HG02938 (cell line): ENCODE data around the gene KCNC3.
"Not testable (repeated sequence)": the region's sequence is repeated elsewhere in the genome, so short reads cannot be mapped to it uniquely, and the experiment has no call there.

Experiments
- ATAC-seq: cut with Tn5 transposase; IDR thresholded peaks from one replicate; pipeline ENCODE4 v1.9.1; 2021; ENCODE audit warnings: mild to moderate bottlenecking, moderate library complexity; ENCODE audit not compliant: unreplicated experiment

The KCNC3 gene

DNA sequence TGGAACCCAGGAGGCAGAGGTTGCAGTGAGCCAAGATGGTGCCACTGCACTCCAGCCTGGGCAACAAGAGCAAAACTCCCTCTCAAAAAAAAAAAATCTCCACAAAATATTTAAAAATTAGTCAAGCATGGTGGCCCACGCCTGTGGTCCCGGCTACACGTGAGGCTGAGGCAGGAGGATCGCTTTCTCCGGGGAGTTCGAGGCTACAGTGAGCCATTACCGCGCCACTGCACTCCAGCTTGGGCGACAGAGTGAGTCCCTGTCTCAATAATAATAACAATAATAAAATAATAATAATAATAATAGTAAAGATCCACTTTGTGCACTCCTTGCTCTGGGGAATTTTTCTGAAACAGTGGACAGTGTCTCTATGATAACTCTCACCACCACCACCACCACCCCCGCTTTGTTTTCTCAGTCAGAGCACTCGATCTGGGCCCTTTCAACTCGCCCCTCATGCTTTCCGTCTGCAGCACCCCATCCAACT, 27.6 kb upstream of the KCNC3 start:
- ATAC-seq = no peak

DNA sequence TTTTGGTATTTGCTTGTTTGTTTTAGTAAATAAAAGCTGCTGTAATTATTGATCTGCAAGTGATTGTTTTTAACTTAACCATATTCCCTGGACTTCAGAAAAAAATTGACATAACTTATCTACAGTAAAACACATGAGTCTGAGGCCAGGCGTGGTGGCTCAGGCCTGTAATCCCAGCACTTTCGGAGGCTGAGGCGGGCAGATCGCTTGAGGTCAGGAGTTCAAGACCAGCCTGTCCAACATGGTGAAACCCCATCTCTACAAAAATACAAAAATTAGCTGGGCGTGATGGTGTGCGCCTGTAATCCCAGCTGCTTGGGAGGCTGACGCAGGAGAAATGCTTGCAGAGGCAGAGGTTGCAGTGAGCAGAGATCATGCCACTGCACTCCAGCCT, 24.3 kb upstream of the KCNC3 start:
- not testable (repeated sequence) for ATAC-seq

DNA sequence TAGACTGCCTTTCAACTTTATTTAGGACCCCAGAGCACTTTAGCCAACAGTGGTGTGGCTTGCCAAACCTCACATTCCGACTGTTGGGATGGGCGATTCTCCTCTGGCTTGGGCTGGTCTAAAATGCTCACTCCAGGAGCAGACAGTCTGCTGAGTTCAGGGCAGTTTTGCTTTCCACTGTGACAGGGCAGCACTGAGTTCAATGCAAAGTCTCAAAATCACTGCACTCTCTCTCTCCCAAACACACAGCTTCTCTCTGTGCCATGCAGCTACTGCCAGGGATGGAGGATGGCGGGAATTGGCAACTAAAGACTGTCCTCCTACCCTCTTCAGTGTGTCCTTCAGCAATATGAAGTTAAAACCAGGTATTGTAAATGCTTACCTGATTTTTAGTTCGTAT, 23.1 kb upstream of the KCNC3 start:
- no peak for ATAC-seq

DNA sequence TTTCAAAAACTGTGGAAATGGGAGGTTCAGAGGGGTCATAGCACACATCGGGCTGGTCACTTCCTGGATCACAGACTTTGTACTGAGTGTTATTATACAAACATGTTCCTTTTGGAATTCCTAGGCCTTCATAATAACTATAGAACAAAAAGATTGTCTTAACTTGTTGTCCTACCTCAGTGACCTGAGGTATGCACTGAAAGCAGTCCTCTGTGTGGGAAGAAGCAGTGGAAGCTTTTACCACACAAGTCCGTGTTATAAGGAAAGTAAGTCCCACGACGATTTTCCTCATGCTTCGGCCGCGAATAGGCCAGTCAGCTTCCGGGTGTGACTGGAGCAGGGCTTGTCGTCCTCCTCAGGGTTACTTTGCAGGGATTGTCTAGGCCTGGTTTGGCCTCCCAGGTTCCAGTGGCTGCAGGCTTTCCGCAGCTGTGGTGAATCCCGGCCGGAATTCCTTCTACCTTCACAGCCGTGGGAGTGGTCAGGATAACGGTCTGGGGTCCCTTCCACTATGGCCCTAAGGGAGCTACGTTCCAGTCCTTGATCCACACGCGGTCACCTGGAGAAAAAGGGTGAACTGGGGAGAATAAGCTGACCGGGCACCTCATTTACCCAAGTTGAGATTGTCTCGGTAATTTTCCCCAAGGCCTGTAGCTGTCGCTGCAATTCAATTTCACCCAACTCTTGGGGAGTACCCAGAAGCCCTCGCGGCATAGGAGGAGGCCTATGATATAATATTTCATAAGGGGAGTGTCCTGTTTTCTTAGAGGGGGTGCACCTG, 20.3 kb upstream of the KCNC3 start:
- no peak for ATAC-seq

DNA sequence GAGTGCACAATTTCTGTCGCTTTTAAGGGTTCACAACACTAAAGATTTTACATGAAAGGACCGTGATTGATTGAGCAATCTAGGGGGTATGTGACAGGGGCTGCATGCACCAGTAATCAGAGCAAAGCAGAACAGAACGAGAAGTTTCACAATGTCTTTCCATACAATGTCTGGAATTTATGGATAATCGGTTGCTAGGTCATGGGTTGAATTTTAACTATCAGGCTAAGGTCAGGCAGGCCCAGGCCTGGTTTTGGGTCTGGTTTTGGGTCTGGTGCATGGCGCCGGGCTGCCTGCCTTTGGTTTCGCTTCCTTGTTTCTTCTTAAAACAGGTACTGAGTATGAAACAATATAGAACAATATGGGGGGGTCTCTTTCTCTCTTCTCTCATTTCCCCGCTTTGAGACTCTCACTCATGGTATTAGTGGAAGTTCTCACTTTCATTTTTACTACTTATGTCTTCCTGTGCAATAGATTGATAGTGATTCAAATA, 18.0 kb upstream of the KCNC3 start:
- ATAC-seq = not testable (repeated sequence)

DNA sequence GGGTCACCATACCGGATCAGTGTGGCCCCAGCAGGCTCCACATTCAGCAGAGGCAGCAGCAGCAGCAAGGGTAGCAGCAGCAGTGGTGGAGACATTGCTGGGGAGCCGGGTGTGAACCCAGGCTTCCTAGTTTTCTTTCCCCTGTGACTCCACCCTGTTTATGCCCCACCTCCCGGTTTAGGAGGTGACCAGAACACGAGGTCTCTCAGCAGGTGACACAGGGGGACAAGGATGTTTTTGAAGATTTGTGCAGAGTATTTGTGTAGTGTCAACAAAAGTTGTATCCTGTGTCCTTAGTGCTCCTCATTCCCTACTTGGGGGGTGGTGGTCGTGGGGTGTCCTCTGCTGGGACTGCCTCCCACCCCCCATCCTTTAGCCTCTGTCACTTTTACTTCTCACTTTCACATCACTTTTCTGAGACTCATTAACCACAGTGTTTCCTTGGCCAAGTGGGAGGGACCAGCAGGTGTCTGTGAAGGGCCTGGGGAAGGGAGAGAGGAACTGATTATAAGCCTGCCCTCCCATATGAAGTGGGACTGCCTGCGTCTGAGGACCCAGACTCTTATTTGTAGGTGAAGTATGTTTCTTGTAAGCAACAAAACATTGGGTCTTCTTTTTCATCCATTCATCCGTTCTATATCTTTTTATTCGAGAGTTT, 15.6 kb upstream of the KCNC3 start:
- peak; percentile 46 for ATAC-seq

DNA sequence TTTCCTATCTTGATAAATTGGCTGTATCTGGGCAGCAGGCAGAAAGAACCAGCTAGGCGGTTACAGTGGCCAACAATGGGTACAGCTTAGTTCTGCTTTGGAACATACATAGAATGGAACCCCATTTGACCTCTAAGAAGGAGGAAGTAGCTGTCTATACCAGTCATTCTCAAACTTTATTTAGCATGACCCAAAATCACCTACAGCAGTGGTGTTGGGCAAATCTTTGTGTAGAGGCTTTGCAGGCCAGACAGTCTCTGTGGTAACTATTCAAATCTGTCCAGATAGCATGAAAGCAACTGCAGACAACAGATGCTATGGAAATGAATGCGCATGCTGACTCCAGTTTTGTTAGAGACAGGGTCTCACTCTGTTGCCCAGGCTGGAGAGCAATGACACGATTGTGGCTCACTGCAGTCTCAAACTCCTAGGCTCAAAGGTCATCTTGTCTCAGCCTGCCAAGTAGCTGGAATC, 12.0 kb upstream of the KCNC3 start:
- ATAC-seq = peak; percentile 71

DNA sequence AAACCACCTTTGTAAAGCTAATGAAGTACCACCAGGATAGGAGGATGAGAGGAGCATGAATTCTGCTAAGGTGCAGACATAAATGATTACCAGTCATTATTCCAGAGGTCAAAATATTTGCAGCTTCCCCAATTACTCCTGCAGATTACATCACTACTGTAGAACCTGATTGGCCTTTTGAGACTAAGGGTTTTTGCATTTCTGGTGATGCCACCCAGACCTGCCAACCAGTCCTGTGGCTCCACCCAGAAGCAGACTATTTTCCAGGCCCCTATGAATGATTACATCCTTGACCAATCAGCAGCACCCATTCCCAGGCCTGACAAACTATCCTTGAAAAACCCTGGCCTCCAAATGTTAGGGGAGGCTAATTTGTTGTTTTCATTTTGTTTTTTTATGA, 11.2 kb upstream of the KCNC3 start:
- ATAC-seq = no peak

DNA sequence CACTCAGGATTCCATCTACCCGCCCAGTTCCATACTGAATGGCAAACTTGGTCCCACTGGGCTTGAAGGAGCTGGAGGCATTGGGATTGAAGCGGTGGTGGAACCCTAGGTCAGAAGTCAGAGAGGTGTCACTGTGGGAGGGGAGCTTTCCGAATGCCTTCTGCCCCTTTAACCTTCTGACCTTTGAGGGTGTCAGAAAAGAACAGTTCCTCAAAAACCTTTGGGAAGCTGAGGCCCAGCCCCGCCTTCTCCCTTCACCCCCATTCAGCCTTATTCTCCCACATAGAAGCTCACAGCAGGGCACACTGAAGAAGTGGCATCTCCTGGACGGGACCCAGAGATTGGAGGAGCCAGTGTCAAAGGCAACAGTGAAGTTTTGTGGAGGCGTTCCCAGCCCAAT, 7.9 kb upstream of the KCNC3 start:
- ATAC-seq = not testable (repeated sequence)

DNA sequence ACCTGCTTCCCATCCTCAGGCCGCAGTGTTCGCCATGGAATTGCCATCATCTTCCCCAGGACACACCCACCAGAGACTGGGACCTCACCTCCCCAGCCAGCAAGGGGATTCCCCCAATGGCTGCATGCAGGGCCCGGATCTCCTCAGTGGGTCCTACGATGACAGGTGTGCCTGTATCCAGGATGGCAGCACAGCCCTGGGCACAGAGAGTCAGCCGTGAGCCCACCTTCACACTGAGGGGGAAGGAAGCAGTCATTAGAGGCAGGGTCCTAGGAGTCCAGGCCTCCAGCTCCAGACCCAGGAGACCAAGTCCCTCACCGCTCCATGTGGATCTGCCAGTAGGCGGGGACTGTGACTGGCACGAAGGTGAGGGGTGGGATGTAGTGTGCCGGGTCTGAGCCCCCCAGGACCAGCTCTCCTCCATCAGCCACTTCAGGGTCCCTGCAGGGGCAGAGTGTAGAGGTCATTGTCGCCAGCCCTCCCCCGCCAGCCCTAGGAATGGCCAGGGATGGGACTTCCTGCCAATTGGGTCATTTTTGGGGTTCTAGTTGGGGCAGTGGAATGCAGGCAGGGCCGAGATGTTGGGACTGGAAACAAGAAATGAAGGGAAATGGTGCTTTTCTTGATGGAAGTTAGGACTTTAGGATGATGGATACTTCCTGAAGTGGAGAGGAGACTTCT, 5.7 kb upstream of the KCNC3 start:
- ATAC-seq = no peak

DNA sequence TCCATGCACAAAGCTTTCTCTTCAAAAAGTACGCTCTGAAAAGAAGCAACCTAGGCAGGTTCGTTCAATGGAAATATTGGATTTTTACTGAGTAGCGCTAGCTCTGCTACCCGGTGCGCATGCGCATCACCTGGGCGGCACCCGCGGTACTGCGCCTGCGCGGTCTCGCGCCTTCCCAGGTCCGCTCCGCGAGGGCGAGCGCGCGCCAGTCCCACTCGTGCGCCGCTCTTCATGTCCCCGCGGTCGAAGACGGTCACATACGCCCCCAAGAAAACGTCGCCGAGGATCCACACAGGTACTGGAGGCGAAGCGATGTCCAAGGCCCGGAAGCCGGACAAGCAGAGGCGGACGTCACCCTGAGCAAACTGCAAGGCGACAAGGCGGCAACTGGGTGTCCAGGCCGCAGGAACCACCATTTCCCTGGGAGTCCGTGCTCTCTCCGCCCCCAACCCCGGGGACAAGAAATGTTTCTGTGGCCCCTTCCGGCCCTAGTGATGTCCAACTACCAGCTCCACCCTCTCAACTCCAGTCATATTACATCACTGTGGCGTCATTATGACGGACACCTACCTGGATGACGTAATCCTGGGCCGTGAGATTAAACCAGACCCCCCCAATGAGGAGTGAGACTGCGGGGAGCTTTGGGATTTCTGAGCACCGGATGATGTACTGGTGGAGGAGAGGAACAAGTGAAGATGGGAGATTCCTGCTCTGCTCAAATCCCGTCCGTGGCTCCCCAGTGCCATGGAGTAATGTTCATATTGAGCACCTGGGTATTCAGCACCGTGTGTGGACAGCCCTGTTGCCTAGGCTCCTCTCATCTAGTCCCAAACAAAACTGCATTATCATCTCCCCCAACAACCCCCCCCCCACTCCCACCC, 4.8 kb upstream of the KCNC3 start:
- peak; percentile 21 for ATAC-seq

DNA sequence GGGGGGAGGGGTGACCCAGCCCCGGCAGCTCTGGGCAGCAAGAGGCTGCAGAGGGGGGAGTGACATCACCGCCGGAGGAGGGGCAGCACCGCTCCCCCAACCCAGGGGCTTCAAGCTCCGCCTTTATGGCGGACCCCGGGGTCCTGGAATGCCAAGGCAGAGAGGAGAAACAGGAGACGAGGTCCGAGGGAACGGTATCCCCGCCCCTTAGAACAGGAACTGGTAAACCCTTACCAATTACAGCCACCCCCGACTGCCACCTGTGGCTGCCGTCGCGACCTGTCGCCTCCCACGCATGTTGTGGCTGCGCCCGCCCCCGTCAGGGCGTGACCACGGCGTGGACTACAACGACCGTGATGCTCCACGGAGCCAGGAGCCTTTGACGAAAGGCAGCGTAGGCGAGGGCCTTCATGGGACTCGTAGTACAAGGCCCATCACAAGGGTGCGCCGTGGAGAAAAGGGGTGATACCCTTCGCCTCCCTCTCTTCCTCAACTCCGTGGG, 4.1 kb upstream of the KCNC3 start:
- ATAC-seq = peak; percentile 41

DNA sequence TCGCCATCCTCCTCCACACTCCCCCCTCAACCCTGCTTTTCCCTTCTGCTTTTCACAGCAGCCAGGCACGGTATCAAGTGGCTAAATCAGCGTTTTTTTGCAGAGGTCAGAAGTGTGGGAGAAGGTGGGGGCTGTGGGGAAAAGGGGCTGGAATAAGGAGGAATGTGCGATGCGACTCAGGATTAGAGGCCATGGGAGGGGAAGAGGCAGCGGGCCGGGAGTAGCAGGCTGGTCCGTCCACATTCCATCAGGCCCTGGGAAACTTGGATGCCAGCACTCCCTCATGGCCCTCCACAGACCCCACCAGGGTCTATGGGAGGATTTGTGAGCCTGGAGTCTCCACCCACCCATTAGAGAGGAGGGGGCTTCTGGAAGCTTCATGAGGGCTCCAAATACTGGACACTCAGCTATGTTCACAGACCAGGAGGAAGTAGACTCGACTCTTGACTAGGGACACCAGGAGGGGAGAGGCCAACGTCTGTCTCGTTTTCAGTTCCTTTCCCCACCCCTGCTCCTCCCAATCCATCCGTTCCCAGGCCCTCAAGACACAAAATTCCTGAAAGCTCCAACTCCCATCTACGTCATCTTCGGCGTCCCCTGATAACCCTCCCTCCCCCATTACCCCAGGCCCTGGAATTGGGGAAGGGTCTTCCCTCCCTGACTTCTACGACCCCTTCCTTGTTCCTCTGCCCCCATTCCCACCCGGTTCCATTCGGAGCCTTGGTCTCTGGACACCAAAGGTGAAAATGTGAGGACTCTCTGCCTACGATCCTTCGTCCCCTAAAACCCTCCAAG, 3.3 kb upstream of the KCNC3 start:
- no peak for ATAC-seq

DNA sequence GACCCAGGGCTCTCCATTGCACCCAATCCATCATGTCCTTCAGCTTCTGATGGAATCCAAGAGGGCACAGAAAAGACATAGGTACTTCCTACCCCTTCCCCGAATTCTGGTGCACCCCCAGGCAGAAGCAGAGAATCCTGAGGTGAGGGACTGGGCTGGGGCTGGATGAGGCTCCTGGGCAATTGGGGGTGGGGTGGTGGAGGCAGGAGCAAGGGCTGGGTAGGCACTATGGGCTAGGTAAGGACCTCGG, 2.7 kb upstream of the KCNC3 start:
- no peak for ATAC-seq

DNA sequence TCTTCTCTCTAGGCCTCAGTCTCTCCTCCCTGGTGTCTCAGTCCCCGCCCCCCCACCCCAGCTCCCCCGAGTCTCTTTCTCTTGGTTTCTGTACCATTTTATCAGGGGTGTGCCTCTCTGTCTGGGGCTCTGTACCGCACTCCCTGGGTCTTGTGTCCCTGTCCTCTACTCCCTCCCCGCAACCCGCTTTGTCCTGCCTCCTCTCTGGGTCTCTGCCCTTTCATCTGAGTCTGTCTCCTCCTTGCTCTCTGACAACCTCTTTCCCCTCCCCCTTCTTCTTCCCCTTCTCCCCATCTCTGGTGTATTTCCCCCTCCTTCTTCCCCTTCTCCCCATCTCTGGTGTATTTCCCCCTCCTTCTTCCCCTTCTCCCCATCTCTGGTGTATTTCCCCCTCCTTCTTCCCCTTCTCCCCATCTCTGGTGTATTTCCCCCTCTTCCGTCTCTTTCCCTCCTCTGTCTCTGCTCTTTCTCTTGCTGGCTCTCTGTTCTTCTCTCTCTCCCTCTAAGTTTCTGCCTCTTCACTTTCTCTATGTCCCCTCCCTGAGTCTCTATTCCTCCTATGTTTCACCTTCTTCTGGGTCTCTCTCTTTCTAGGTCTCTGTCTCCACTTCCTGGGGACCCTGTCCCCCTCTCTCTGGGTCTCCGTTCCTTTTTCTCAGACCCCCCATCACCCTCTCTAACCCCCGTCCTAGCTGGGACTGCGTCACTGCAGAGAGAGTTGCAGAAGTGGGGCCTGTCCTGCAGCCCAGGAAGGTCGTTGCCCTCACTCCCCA, 2.2 kb upstream of the KCNC3 start:
- ATAC-seq = no peak

DNA sequence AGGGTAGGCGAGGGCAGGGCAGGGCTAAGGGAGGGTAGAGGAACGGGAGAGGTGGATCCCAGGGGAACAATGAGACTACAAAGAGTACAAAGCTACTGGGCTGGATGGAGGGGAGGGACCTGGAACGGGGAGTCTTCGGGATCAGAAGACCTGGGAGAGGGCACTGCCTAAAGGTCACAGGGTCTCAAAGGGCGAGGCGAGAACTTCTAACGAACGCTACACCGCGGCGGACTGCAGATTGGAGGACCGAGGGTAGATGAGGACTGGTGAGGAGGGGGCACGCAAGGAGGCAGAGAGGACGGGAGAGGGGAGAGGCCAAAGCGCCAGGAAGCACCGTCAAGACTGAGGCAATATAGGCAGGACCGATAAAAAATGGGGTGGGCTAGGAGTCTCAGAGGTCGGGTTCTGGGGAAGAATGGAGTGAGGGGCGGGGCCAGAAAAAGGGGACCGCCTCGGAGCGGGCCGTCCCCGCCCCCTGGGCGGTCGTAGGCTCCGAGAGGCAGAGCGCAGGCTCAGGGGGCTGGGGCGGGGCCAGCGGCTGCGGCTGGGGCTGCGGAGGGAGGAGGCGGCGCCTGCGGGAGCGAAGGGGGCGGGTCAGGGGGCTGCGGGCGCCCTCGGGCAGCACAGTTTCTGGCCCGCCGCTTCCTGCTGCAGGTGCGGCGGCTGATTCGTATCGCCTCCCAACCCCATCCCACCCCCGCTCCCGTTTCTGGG, 1.3 kb upstream of the KCNC3 start:
- ATAC-seq = no peak

DNA sequence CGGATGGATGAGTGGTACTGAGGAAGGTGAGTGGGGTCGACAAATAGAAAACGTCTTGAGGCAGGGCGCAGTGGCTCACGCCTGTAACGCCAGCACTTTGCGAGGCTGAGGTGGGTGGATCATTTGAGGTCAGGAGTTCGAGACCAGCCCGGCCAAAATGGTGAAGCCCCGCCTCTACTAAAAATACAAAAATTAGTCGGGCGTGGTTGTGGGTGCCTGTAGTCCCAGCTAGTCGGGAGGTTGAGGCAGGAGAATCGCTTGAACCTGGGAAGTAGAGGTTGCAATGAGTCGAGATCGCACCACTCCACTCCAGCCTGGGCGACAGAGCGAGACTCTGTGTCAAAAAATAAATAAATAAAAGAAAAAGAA, 733 bp upstream of the KCNC3 start:
- ATAC-seq = not testable (repeated sequence)

DNA sequence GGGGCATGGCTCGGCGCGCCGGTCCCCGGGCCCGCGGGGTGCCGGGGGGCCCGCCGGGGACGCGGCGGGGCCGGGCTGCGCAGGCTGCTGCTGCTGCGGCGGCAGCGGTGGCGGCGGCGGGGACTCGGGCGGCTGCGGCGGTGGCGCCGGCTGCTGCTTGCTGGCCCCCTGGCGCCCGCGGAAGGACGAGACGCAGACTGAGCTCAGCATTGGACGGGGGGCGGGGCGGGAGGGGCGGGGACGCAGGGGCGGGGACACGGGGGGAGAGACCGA, 368 bp downstream of the KCNC3 start:
- ATAC-seq = peak; percentile 14
